ENCODE measurements around the gene DOCK10. TPM values are rescaled to one million over a fixed set of nuclear protein-coding genes. Genes with fewer than 3 reads are reported as not detected.

The DOCK10 gene
- total and polyA plus RNA-seq, 11 donors, result 0.31 to 28.6 (median 2.0) TPM

DNA sequence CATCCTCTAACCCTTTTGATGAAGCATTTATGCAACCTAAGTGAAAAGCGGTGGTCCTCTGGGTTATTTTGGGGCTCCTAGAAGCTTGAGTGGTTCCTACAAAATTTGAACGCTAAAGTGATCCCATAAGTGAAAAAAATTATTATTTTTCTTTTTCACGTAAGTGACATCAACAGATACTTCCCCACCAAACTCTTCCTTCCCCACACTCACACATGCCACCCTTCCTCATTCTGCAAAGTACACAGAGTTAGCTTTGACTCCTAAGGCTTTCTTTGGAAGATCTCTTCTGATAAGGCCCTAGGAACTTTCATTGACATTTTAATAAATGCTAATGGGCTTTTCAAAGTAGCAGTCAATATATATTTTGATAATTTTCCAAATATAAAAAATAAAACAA lies 109.7 kb downstream of the DOCK10 start:
- peak overlapping the region in 1 of 12 donors; percentile 83 for H3K27ac ChIP-seq
- intact Hi-C loops (cut with DNase I), result no loop called here

DNA sequence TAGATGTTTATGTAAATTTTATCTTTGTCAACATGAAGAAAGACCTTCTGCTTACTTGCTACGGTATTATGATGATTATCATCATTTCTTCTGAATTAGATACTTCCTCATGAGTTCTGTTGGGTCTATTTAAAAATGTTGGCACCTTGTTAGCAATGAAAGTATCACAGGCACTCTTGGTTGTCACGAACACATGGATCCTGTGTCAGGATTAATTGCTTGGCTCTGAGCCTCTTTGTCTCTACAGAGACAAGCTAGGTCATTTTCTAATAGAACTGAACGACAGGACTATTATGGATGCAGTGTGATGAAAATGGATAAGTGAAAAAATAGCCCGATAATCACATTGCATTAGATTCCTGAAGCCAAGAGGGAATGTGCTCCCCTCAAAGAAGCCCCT lies 110.3 kb downstream of the DOCK10 start:
- Histone ChIP-seq H3K4me1 (peaks cover 0 to 82% (median 6%) of the 10 kb centered on the region in 12 donors), H3K36me3 (peaks cover 0 to 22% (median 0%) of the 10 kb centered on the region in 9 donors), H3K4me3 (no peak overlapping the region), H3K27ac (peak overlapping the region in 1 of 12 donors; percentile 83), H3K27me3 (no peaks in the 10 kb centered on the region), H3K9me3 (no peaks in the 10 kb centered on the region)
- no peak for ATAC-seq
- intact Hi-C loops (cut with DNase I), result no loop called here
- 43 to 65% (median 62%) methylated on average over 4 of the region's 4 CpGs for WGBS, 4 donors
- TF ChIP-seq POLR2A (IDR thresholded peaks at IDR 0.05), result no peak
- TF ChIP-seq, protein P1, sequence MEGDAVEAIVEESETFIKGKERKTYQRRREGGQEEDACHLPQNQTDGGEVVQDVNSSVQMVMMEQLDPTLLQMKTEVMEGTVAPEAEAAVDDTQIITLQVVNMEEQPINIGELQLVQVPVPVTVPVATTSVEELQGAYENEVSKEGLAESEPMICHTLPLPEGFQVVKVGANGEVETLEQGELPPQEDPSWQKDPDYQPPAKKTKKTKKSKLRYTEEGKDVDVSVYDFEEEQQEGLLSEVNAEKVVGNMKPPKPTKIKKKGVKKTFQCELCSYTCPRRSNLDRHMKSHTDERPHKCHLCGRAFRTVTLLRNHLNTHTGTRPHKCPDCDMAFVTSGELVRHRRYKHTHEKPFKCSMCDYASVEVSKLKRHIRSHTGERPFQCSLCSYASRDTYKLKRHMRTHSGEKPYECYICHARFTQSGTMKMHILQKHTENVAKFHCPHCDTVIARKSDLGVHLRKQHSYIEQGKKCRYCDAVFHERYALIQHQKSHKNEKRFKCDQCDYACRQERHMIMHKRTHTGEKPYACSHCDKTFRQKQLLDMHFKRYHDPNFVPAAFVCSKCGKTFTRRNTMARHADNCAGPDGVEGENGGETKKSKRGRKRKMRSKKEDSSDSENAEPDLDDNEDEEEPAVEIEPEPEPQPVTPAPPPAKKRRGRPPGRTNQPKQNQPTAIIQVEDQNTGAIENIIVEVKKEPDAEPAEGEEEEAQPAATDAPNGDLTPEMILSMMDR (IDR thresholded peaks at IDR 0.05), result no peak
- no peak for DNase-seq

More for the DNA sequence above, 109.7 kb downstream of the DOCK10 start:
- peaks cover 0 to 22% (median 0%) of the 10 kb centered on the region in 9 donors for H3K36me3 ChIP-seq
- WGBS, 4 donors, result 89 to 94% (median 92%) methylated on average over 3 of the region's 3 CpGs
- ATAC-seq (peak in 1 of 4 donors; percentile 32), DNase-seq (no peak)
- no peaks in the 10 kb centered on the region for H3K9me3 ChIP-seq
- H3K4me3 ChIP-seq, result no peak overlapping the region
- TF ChIP-seq, protein P1 (IDR thresholded peaks at IDR 0.05), result no peak
- TF ChIP-seq POLR2A (IDR thresholded peaks at IDR 0.05), result no peak
- no peaks in the 10 kb centered on the region for H3K27me3 ChIP-seq
- H3K4me1 ChIP-seq, result peaks cover 0 to 82% (median 6%) of the 10 kb centered on the region in 12 donors

DNA sequence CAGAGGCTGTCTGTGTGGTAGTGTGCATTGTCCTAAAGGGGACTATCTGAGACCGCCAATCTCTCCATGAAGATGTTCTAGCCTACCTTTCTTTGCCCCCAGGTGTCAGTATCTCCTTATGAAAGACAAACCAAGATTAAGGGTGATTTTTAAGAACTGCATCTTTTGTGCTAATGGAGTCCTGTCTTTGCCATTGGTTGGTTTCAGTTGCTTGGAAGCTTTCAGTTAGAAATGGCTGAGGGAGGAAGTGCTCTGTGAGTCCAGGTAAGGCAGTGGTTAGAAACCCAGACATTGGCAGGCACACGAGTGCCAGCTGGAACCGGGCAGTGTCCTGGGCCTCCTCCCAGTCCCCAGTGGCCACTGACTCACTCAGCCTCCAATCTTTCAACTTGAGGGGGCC lies 111.3 kb downstream of the DOCK10 start:
- no peaks in the 10 kb centered on the region for H3K9me3 ChIP-seq
- intact Hi-C loops (cut with DNase I), result no loop called here
- H3K36me3 ChIP-seq, result peaks cover 0 to 22% (median 0%) of the 10 kb centered on the region in 9 donors
- no peak for ATAC-seq
- H3K27me3 ChIP-seq, result no peaks in the 10 kb centered on the region
- no peak for DNase-seq
- no peak overlapping the region for H3K4me3 ChIP-seq
- H3K4me1 ChIP-seq, result peaks cover 0 to 89% (median 6%) of the 10 kb centered on the region in 12 donors
- 61 to 88% (median 84%) methylated on average over 3 of the region's 3 CpGs for WGBS, 4 donors
- peak overlapping the region in 1 of 12 donors; percentile 83 for H3K27ac ChIP-seq
- TF ChIP-seq, protein P1 (IDR thresholded peaks at IDR 0.05), result no peak
- TF ChIP-seq POLR2A (IDR thresholded peaks at IDR 0.05), result no peak

DNA sequence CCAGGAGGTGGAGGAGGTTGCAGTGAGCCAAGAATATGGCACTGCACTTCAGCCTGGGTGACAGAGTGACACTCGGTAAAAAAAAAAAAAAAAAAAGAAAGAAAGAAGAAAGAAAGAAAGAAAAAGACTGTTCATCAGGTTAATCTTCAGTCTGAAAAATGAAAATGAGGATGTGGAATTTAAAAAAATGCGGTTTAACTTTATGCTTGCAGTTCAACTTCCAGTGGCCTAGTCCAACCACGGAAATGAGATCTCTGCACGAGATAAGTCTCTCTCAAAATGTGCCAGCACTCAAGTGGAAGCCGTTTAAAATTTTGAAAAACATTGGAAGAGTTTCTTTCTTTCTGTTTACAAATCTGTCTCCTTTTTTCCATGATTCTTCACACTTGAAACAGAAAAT lies 112.1 kb downstream of the DOCK10 start:
- Histone ChIP-seq H3K4me1 (peaks cover 0 to 97% (median 6%) of the 10 kb centered on the region in 12 donors), H3K4me3 (no peak overlapping the region), H3K27ac (peak overlapping the region in 1 of 12 donors; percentile 83), H3K9me3 (no peaks in the 10 kb centered on the region), H3K36me3 (peaks cover 0 to 22% (median 0%) of the 10 kb centered on the region in 9 donors), H3K27me3 (no peaks in the 10 kb centered on the region)
- WGBS, 4 donors, result 78 to 87% (median 83%) methylated on average over 5 of the region's 5 CpGs
- TF ChIP-seq, protein P1 (IDR thresholded peaks at IDR 0.05), result no peak
- TF ChIP-seq POLR2A (IDR thresholded peaks at IDR 0.05), result no peak
- intact Hi-C loops (cut with DNase I), result no loop called here
- no peak for DNase-seq
- ATAC-seq, result no peak

All from heart left ventricle (tissue), 16 donors.